ENCODE results near the gene COL23A1. TPM values are rescaled to one million over a fixed set of nuclear protein-coding genes. Genes with fewer than 3 reads are reported as not detected.
"Not testable (repeated sequence)": the region's sequence is repeated elsewhere in the genome, so short reads cannot be mapped to it uniquely, and the experiment has no call there.

COL23A1 gene
- polyA plus RNA-seq, 2 donors, result 0.59 to 0.75 TPM

DNA sequence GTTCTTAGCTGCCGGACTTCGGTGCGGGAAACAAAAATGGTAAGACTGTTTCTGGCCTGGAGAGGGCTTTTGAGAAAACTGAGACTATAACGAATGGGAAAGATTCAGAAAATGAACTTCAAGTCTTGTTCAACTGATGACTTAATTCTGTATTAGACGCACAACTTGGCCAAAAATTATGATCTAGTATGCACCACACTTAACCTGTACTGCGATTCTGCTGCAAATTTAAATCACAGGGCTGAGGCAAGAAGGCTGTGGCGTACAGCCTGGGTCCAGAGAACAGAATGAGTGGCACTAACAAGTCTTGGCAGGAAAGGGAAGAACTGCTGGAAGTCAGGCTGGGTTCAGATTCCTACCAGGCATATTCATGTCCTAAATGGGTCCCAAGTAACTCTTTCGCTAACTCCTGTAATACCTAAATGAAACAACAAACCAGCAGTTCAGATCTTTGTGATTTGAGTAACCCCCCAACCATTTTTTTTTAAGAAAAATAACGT is 781 bp upstream of the COL23A1 start:
- H3K27ac ChIP-seq (ENCODE audit: low read depth in 2 of 2, low read length in 1 of 2), result no peak overlapping the region

GRCh38 chr5:178589180-178590140 is 733 bp downstream of the COL23A1 start:
- WGBS, 2 donors, result 13 to 14% methylated on average over 79 to 91 of the region's 91 CpGs
- no peak overlapping the region for H3K27ac ChIP-seq (ENCODE audit: low read depth in 2 of 2, low read length in 1 of 2)
- peaks cover 4 to 10% of the 10 kb centered on the region in 2 donors for H3K4me1 ChIP-seq (ENCODE audit: control insufficient read depth in 2 of 2, insufficient read depth in 2 of 2, low read length in 1 of 2)
- H3K9me3 ChIP-seq (ENCODE audit: control insufficient read depth in 2 of 2, insufficient read depth in 1 of 2, low read depth in 1 of 2, low read length in 1 of 2), result peaks cover 3 to 6% of the 10 kb centered on the region in 2 donors
- H3K27me3 ChIP-seq (ENCODE audit: control insufficient read depth in 1 of 2, insufficient read depth in 2 of 2, low read length in 2 of 2), result peaks cover 0 to 8% of the 10 kb centered on the region in 2 donors
- H3K4me3 ChIP-seq (ENCODE audit: low read depth in 1 of 2, low read length in 2 of 2), result peak overlapping the region; percentile 34 to 44
- H3K36me3 ChIP-seq (ENCODE audit: control insufficient read depth in 2 of 2, insufficient read depth in 2 of 2, low read length in 1 of 2), result no peaks in the 10 kb centered on the region

More for the DNA sequence above, 781 bp upstream of the COL23A1 start:
- peaks cover 0 to 8% of the 10 kb centered on the region in 2 donors for H3K27me3 ChIP-seq (ENCODE audit: control insufficient read depth in 1 of 2, insufficient read depth in 2 of 2, low read length in 2 of 2)
- H3K36me3 ChIP-seq (ENCODE audit: control insufficient read depth in 2 of 2, insufficient read depth in 2 of 2, low read length in 1 of 2), result no peaks in the 10 kb centered on the region
- H3K4me3 ChIP-seq (ENCODE audit: low read depth in 1 of 2, low read length in 2 of 2), result no peak overlapping the region
- H3K4me1 ChIP-seq (ENCODE audit: control insufficient read depth in 2 of 2, insufficient read depth in 2 of 2, low read length in 1 of 2), result peaks cover 4 to 10% of the 10 kb centered on the region in 2 donors
- H3K9me3 ChIP-seq (ENCODE audit: control insufficient read depth in 2 of 2, insufficient read depth in 1 of 2, low read depth in 1 of 2, low read length in 1 of 2), result no peaks in the 10 kb centered on the region
- 16 to 32% methylated on average over 9 of the region's 9 CpGs for WGBS, 2 donors

DNA sequence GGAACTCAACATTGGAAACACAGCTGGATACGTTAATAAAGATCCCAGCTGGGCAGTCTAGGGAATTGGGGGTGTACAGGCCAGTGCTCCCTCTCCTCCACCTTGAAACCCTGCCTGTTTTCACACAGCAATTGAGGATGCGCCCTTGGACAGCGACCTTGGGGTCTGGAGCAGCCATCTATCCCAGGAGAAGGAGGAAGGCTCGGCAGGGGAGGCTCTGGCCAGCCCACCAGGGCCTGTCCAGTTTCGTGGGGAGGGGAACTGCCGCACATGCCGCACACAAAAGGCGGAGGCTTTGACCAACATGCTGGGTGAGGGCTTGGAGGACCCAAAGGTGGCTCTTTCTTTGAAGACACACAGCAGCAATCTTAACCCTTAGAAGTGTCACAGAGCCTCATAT is 1.4 kb downstream of the COL23A1 start:
- Histone ChIP-seq H3K4me3 (ENCODE audit: low read depth in 1 of 2, low read length in 2 of 2) (no peak overlapping the region), H3K27ac (ENCODE audit: low read depth in 2 of 2, low read length in 1 of 2) (no peak overlapping the region), H3K27me3 (ENCODE audit: control insufficient read depth in 1 of 2, insufficient read depth in 2 of 2, low read length in 2 of 2) (peaks cover 0 to 8% of the 10 kb centered on the region in 2 donors), H3K36me3 (ENCODE audit: control insufficient read depth in 2 of 2, insufficient read depth in 2 of 2, low read length in 1 of 2) (no peaks in the 10 kb centered on the region), H3K9me3 (ENCODE audit: control insufficient read depth in 2 of 2, insufficient read depth in 1 of 2, low read depth in 1 of 2, low read length in 1 of 2) (peaks cover 3 to 7% of the 10 kb centered on the region in 2 donors), H3K4me1 (ENCODE audit: control insufficient read depth in 2 of 2, insufficient read depth in 2 of 2, low read length in 1 of 2) (peaks cover 4 to 10% of the 10 kb centered on the region in 2 donors)
- 88 to 89% methylated on average over 8 of the region's 8 CpGs for WGBS, 2 donors

- WGBS, 2 donors, result 70 to 83% methylated on average over 13 of the region's 13 CpGs
- Histone ChIP-seq H3K4me3 (ENCODE audit: low read depth in 1 of 2, low read length in 2 of 2) (no peak overlapping the region), H3K27ac (ENCODE audit: low read depth in 2 of 2, low read length in 1 of 2) (no peak overlapping the region), H3K9me3 (ENCODE audit: control insufficient read depth in 2 of 2, insufficient read depth in 1 of 2, low read depth in 1 of 2, low read length in 1 of 2) (peaks cover 3 to 7% of the 10 kb centered on the region in 2 donors), H3K27me3 (ENCODE audit: control insufficient read depth in 1 of 2, insufficient read depth in 2 of 2, low read length in 2 of 2) (peaks cover 0 to 8% of the 10 kb centered on the region in 2 donors), H3K4me1 (ENCODE audit: control insufficient read depth in 2 of 2, insufficient read depth in 2 of 2, low read length in 1 of 2) (peaks cover 4 to 10% of the 10 kb centered on the region in 2 donors), H3K36me3 (ENCODE audit: control insufficient read depth in 2 of 2, insufficient read depth in 2 of 2, low read length in 1 of 2) (no peaks in the 10 kb centered on the region)
Observed at GRCh38 chr5:178587763-178588611, 2.2 kb downstream of the COL23A1 start.

- peaks cover 3 to 7% of the 10 kb centered on the region in 2 donors for H3K9me3 ChIP-seq (ENCODE audit: control insufficient read depth in 2 of 2, insufficient read depth in 1 of 2, low read depth in 1 of 2, low read length in 1 of 2)
- no peak overlapping the region for H3K27ac ChIP-seq (ENCODE audit: low read depth in 2 of 2, low read length in 1 of 2)
- H3K4me3 ChIP-seq (ENCODE audit: low read depth in 1 of 2, low read length in 2 of 2), result no peak overlapping the region
- WGBS, 2 donors, result 32 to 55% methylated on average over 2 of the region's 2 CpGs
- peaks cover 0 to 8% of the 10 kb centered on the region in 2 donors for H3K27me3 ChIP-seq (ENCODE audit: control insufficient read depth in 1 of 2, insufficient read depth in 2 of 2, low read length in 2 of 2)
- no peaks in the 10 kb centered on the region for H3K36me3 ChIP-seq (ENCODE audit: control insufficient read depth in 2 of 2, insufficient read depth in 2 of 2, low read length in 1 of 2)
- H3K4me1 ChIP-seq (ENCODE audit: control insufficient read depth in 2 of 2, insufficient read depth in 2 of 2, low read length in 1 of 2), result peaks cover 4 to 10% of the 10 kb centered on the region in 2 donors
Observed at GRCh38 chr5:178586396-178586795, 3.8 kb downstream of the COL23A1 start.

- not testable (repeated sequence) for H3K4me1 ChIP-seq (ENCODE audit: control insufficient read depth in 2 of 2, insufficient read depth in 2 of 2, low read length in 1 of 2); H3K9me3 ChIP-seq (ENCODE audit: control insufficient read depth in 2 of 2, insufficient read depth in 1 of 2, low read depth in 1 of 2, low read length in 1 of 2); H3K27me3 ChIP-seq (ENCODE audit: control insufficient read depth in 1 of 2, insufficient read depth in 2 of 2, low read length in 2 of 2); H3K27ac ChIP-seq (ENCODE audit: low read depth in 2 of 2, low read length in 1 of 2); H3K36me3 ChIP-seq (ENCODE audit: control insufficient read depth in 2 of 2, insufficient read depth in 2 of 2, low read length in 1 of 2); H3K4me3 ChIP-seq (ENCODE audit: low read depth in 1 of 2, low read length in 2 of 2)
- 82 to 86% methylated on average over 11 of the region's 11 CpGs for WGBS, 2 donors
Observed at GRCh38 chr5:178585421-178585820, 4.8 kb downstream of the COL23A1 start.

DNA sequence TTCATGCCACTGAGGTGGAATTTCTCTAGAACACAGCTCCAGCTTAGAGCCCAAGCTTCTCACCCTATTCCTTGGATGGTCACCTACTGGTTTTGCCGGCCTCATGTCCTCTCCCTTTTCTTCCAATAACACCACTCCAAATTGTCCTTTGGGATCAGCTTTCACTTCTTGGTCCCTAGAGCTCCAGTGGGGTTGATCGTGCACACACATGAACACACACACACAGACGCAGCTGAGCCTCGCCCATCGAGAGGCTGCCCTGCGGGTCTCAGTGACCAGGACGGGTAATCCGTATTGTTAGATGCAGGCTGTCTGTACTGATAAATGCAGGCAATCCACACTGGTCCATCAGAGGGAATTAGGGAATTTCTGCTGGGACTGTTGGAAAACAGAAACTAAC is 6.9 kb downstream of the COL23A1 start:
- 83 to 88% methylated on average over 8 of the region's 8 CpGs for WGBS, 2 donors
- Histone ChIP-seq H3K9me3 (ENCODE audit: control insufficient read depth in 2 of 2, insufficient read depth in 1 of 2, low read depth in 1 of 2, low read length in 1 of 2) (peaks cover 3 to 7% of the 10 kb centered on the region in 2 donors), H3K36me3 (ENCODE audit: control insufficient read depth in 2 of 2, insufficient read depth in 2 of 2, low read length in 1 of 2) (no peaks in the 10 kb centered on the region), H3K27me3 (ENCODE audit: control insufficient read depth in 1 of 2, insufficient read depth in 2 of 2, low read length in 2 of 2) (peaks cover 0 to 3% of the 10 kb centered on the region in 2 donors), H3K27ac (ENCODE audit: low read depth in 2 of 2, low read length in 1 of 2) (no peak overlapping the region), H3K4me1 (ENCODE audit: control insufficient read depth in 2 of 2, insufficient read depth in 2 of 2, low read length in 1 of 2) (no peaks in the 10 kb centered on the region), H3K4me3 (ENCODE audit: low read depth in 1 of 2, low read length in 2 of 2) (no peak overlapping the region)

DNA sequence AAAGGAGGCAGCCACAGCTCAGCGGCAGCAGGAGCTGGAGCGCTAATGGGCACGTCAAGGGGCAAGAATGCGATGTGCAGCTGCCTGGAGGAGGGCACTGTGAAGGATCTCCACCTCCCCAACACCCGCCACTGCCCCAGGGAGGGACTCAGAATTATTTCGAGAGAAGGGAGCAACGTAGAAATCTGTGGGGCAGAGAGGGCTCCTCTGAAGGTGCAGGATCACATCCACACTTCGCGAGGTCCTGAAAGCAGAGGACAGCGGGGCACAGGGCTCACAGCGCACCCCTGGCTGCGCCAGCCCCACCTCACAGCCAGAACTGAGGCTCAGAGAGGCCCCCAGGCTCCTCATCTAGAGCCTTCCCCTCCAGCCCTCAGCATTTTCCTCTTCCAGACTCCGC is 7.9 kb downstream of the COL23A1 start:
- Histone ChIP-seq H3K9me3 (ENCODE audit: control insufficient read depth in 2 of 2, insufficient read depth in 1 of 2, low read depth in 1 of 2, low read length in 1 of 2) (peaks cover 3 to 12% of the 10 kb centered on the region in 2 donors), H3K4me1 (ENCODE audit: control insufficient read depth in 2 of 2, insufficient read depth in 2 of 2, low read length in 1 of 2) (no peaks in the 10 kb centered on the region), H3K36me3 (ENCODE audit: control insufficient read depth in 2 of 2, insufficient read depth in 2 of 2, low read length in 1 of 2) (no peaks in the 10 kb centered on the region), H3K27ac (ENCODE audit: low read depth in 2 of 2, low read length in 1 of 2) (no peak overlapping the region), H3K4me3 (ENCODE audit: low read depth in 1 of 2, low read length in 2 of 2) (no peak overlapping the region), H3K27me3 (ENCODE audit: control insufficient read depth in 1 of 2, insufficient read depth in 2 of 2, low read length in 2 of 2) (no peaks in the 10 kb centered on the region)
- WGBS, 2 donors, result 84 to 85% methylated on average over 11 to 13 of the region's 13 CpGs

GRCh38 chr5:178581621-178582020 is 8.6 kb downstream of the COL23A1 start:
- 51 to 70% methylated on average over 3 of the region's 3 CpGs for WGBS, 2 donors
- H3K27me3 ChIP-seq (ENCODE audit: control insufficient read depth in 1 of 2, insufficient read depth in 2 of 2, low read length in 2 of 2), result peaks cover 0 to 3% of the 10 kb centered on the region in 2 donors
- peaks cover 3 to 12% of the 10 kb centered on the region in 2 donors for H3K9me3 ChIP-seq (ENCODE audit: control insufficient read depth in 2 of 2, insufficient read depth in 1 of 2, low read depth in 1 of 2, low read length in 1 of 2)
- no peak overlapping the region for H3K27ac ChIP-seq (ENCODE audit: low read depth in 2 of 2, low read length in 1 of 2)
- H3K4me1 ChIP-seq (ENCODE audit: control insufficient read depth in 2 of 2, insufficient read depth in 2 of 2, low read length in 1 of 2), result no peaks in the 10 kb centered on the region
- H3K36me3 ChIP-seq (ENCODE audit: control insufficient read depth in 2 of 2, insufficient read depth in 2 of 2, low read length in 1 of 2), result no peaks in the 10 kb centered on the region
- no peak overlapping the region for H3K4me3 ChIP-seq (ENCODE audit: low read depth in 1 of 2, low read length in 2 of 2)
